Measurements from ENCODE around the gene RIPOR1. TPM values are rescaled to one million over a fixed set of nuclear protein-coding genes. Genes with fewer than 3 reads are reported as not detected.

Gene RIPOR1
- total RNA-seq, 2 donors from 2014 or later, result 14.4 to 22.4 TPM

GRCh38 chr16:67565470-67566100 lies 37.0 kb downstream of the RIPOR1 start:
- intact Hi-C loops (cut with DNase I, micrococcal nuclease), result loop anchor here in 1 of 2 donors (10.0 kb wide), 1 partner anchor 89 kb away; no protein-coding TSS in a partner anchor
- DNase-seq, result no peak
- ATAC-seq, result no peak

- intact Hi-C loops (cut with DNase I, micrococcal nuclease), result no loop called here
- DNase-seq (no peak), ATAC-seq (no peak)
Observed at GRCh38 chr16:67571464-67571863, 42.8 kb downstream of the RIPOR1 start.

GRCh38 chr16:67571981-67572431 lies 43.4 kb downstream of the RIPOR1 start:
- no peak for DNase-seq
- no peak for ATAC-seq
- intact Hi-C loops (cut with DNase I, micrococcal nuclease), result no loop called here

- DNase-seq (no peak), ATAC-seq (no peak)
- intact Hi-C loops (cut with DNase I, micrococcal nuclease), result no loop called here
Observed at GRCh38 chr16:67579686-67580085, 51.1 kb downstream of the RIPOR1 start.

- no peak for ATAC-seq
- intact Hi-C loops (cut with DNase I, micrococcal nuclease), result no loop called here
- no peak for DNase-seq
Observed at GRCh38 chr16:67580202-67580601, 51.6 kb downstream of the RIPOR1 start.

GRCh38 chr16:67593288-67593687 lies 64.7 kb downstream of the RIPOR1 start:
- ATAC-seq (no peak), DNase-seq (no peak)
- intact Hi-C loops (cut with DNase I, micrococcal nuclease), result no loop called here

GRCh38 chr16:67593701-67594100 lies 65.1 kb downstream of the RIPOR1 start:
- DNase-seq (no peak), ATAC-seq (no peak)
- intact Hi-C loops (cut with DNase I, micrococcal nuclease), result no loop called here

- DNase-seq (no peak), ATAC-seq (no peak)
- intact Hi-C loops (cut with DNase I, micrococcal nuclease), result no loop called here
Observed at GRCh38 chr16:67594256-67594915, 65.8 kb downstream of the RIPOR1 start.

- no peak for ATAC-seq
- DNase-seq, result no peak
- intact Hi-C loops (cut with DNase I, micrococcal nuclease), result no loop called here
Observed at GRCh38 chr16:67594956-67595355, 66.3 kb downstream of the RIPOR1 start.

Other genes starting within 250 kb of the RIPOR1 start
- 10 to 100 TPM in 1 of 2 donors, 1 to 10 TPM in 1; 7.7 to 11.9 TPM for gene PLEKHG4, start 249.3 kb upstream of the RIPOR1 start, total RNA-seq
- gene KCTD19, start 202.1 kb upstream of the RIPOR1 start, total RNA-seq, result under 1 TPM in 1 of 2 donors, not detected in 1; 0.06 TPM
- gene LRRC36, start 202.0 kb upstream of the RIPOR1 start, total RNA-seq, result under 1 TPM; 0.34 to 0.40 TPM
- gene TPPP3, start 135.3 kb upstream of the RIPOR1 start, total RNA-seq, result 1 to 10 TPM; 4.1 to 8.3 TPM
- 10 to 100 TPM; 10.7 to 12.5 TPM for gene ZDHHC1, start 112.4 kb upstream of the RIPOR1 start, total RNA-seq
- gene HSD11B2, start 97.7 kb upstream of the RIPOR1 start, total RNA-seq, result 1,000 to 10,000 TPM in 1 of 2 donors, 100 to 1,000 TPM in 1; 723 to 1,005 TPM
- gene ATP6V0D1, start 47.7 kb upstream of the RIPOR1 start, total RNA-seq, result 100 to 1,000 TPM; 226 to 297 TPM
- gene AGRP, start 45.3 kb upstream of the RIPOR1 start, total RNA-seq, result not detected
- 10 to 100 TPM; 37.0 to 42.2 TPM for gene CTCF, start 33.7 kb downstream of the RIPOR1 start, total RNA-seq
- gene CARMIL2, start 116.3 kb downstream of the RIPOR1 start, total RNA-seq, result 1 to 10 TPM; 2.1 to 3.7 TPM
- 1 to 10 TPM; 8.8 to 9.7 TPM for gene ACD, start 131.4 kb downstream of the RIPOR1 start, total RNA-seq
- gene PARD6A, start 132.1 kb downstream of the RIPOR1 start, total RNA-seq, result 1 to 10 TPM; 4.1 to 4.4 TPM
- 1 to 10 TPM; 7.4 to 9.0 TPM for gene ENKD1, start 137.9 kb downstream of the RIPOR1 start, total RNA-seq
- 1 to 10 TPM in 1 of 2 donors, under 1 TPM in 1; 0.92 to 1.5 TPM for gene C16orf86, start 138.0 kb downstream of the RIPOR1 start, total RNA-seq
- 10 to 100 TPM; 26.8 to 28.7 TPM for gene GFOD2, start 190.5 kb downstream of the RIPOR1 start, total RNA-seq